OCI-LY7 (cell line): ENCODE results near the gene KCNB1. TPM values are rescaled to one million over a fixed set of nuclear protein-coding genes. Genes with fewer than 3 reads are reported as not detected.

Experiments used
- BruUV-seq: library from RNA; stranded (reverse); fragments of 400-500 nt; replicated peaks from 2 replicates; lab custom pipeline; 2021; lab: Mats Ljungman, UMichigan
- CTCF ChIA-PET: fragments of 300-600 bp; sonication (Branson Sonifier 250); formaldehyde crosslinking; loops from one replicate; lab custom pipeline; 2022; ENCODE audit warnings: antibody characterized with exemption; ENCODE audit not compliant: unreplicated experiment; lab: Charles Lee
- POLR2A ChIA-PET: fragments of 300-600 bp; sonication (Branson Sonifier 250); formaldehyde crosslinking; loops from one replicate; lab custom pipeline; 2022; ENCODE audit warnings: antibody characterized with exemption; lab: Charles Lee
- DNase-seq: peaks from one replicate; pipeline ENCODE4 v3.0.0-alpha.2; 2015; ENCODE audit warnings: low spot score
- H2AFZ ChIP-seq: fragments of 200-600 bp; sonication (generic), shearing (Covaris generic); 2 replicates; pipeline ENCODE4 v1.6.1; 2014; ENCODE audit warnings: mild to moderate bottlenecking, antibody characterized with exemption, low read length, moderate library complexity
- H3K27ac ChIP-seq: fragments of 200-600 bp; sonication (generic); 2 replicates; pipeline ENCODE4 v1.5.1; 2014; ENCODE audit warnings: mixed run types, low read depth, mild to moderate bottlenecking, moderate library complexity, low read length, inconsistent platforms; ENCODE audit not compliant: poor library complexity, severe bottlenecking
- H3K36me3 ChIP-seq: fragments of 200-600 bp; sonication (generic); 2 replicates; pipeline ENCODE4 v1.6.1; 2014; ENCODE audit warnings: mild to moderate bottlenecking, antibody characterized with exemption, low read length, moderate library complexity, mixed read lengths; ENCODE audit not compliant: insufficient read depth
- H3K4me1 ChIP-seq: fragments of 200-600 bp; sonication (generic); 2 replicates; pipeline ENCODE4 v1.5.1; 2014; ENCODE audit warnings: mild to moderate bottlenecking, low read length; ENCODE audit not compliant: insufficient read depth, poor library complexity, severe bottlenecking
- H3K4me2 ChIP-seq: fragments of 200-600 bp; sonication (generic); 2 replicates; pipeline ENCODE4 v1.6.1; 2014; ENCODE audit warnings: mild to moderate bottlenecking, low read length
- H3K4me3 ChIP-seq: fragments of 200-600 bp; sonication (generic); 2 replicates; pipeline ENCODE4 v1.5.1; 2014; ENCODE audit warnings: mild to moderate bottlenecking, low read depth, low read length; ENCODE audit not compliant: poor library complexity, severe bottlenecking
- H3K79me2 ChIP-seq: fragments of 200-600 bp; sonication (generic); 2 replicates; pipeline ENCODE4 v1.6.1; 2016; ENCODE audit warnings: low read depth, mild to moderate bottlenecking, low read length, moderate library complexity, mixed read lengths; ENCODE audit not compliant: insufficient read depth
- H3K9me2 ChIP-seq: fragments of 200-600 bp; sonication (generic); 2 replicates; pipeline ENCODE4 v1.6.1; 2016; ENCODE audit warnings: mild to moderate bottlenecking, low read length, mixed read lengths; ENCODE audit not compliant: insufficient read depth
- H3K9me3 ChIP-seq: fragments of 200-600 bp; sonication (generic); 2 replicates; pipeline ENCODE4 v1.6.1; 2014; ENCODE audit warnings: mild to moderate bottlenecking, mixed run types, low read length, mixed read lengths
- H4K20me1 ChIP-seq: fragments of 200-600 bp; sonication (generic); 2 replicates; pipeline ENCODE4 v1.6.1; 2014; ENCODE audit warnings: mild to moderate bottlenecking, antibody characterized with exemption, low read length, moderate library complexity, mixed read lengths; ENCODE audit not compliant: insufficient read depth
- EZH2phosphoT487 ChIP-seq: fragments of 200-600 bp; sonication (generic); IDR thresholded peaks from 2 replicates; pipeline ENCODE4 v1.6.1; 2018; ENCODE audit warnings: low read depth, borderline replicate concordance, mild to moderate bottlenecking, mixed run types, antibody characterized with exemption, low read length, moderate library complexity, mixed read lengths
- intact Hi-C: fragments of 100-400 bp; cut with micrococcal nuclease; formaldehyde crosslinking; loops from one replicate; pipeline ENCODE4 v1.10.0; 2022; ENCODE audit not compliant: unreplicated experiment
- total RNA-seq, 2 experiments: library from RNA; depleted of rRNA in 1 of 2; stranded (reverse); fragments of >200 nt in 1 of 2; shearing (Covaris generic) in 1 of 2; gene quantifications; 2 replicates each; pipeline ENCODE4 v1.2.3, GENCODE V29; 2014 to 2022
- TF ChIP-seq, protein P1 (sequence below): fragments of 200-600 bp; sonication (generic); conservative IDR thresholded peaks from 2 replicates; pipeline ENCODE4 v1.5.1; 2014; ENCODE audit warnings: mild to moderate bottlenecking, antibody characterized with exemption, low read length, moderate library complexity, mixed read lengths

Gene KCNB1
- total RNA-seq, 2 experiments from 2014 or later = not detected

DNA sequence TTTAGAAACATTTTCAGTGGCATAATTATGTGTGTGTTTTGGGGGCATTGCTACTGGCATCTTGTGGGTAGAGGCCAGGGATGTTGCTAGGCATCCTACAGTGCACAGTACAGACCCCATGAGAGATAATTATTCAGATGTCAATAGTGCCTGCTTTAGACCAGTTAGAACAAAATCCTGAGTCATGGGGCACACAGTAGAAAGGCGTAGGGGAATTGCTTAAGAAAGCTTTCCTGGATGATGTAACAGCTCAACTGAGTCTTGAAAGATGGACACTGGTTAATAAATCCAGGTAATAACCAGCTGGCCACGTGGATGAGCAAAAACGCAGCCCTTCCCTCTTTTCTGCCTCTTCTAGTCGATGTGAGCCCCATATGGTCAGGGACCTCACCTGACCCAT is 51.1 kb downstream of the KCNB1 start:
- Histone ChIP-seq H3K4me1 (no peaks in the 10 kb centered on the region), H3K79me2 (no peaks in the 10 kb centered on the region), H3K4me2 (no peak overlapping the region), H3K4me3 (no peak overlapping the region), H3K9me3 (no peaks in the 10 kb centered on the region), H3K9me2 (no peaks in the 10 kb centered on the region), H3K36me3 (no peaks in the 10 kb centered on the region), H2AFZ (no peak overlapping the region), H3K27ac (no peak overlapping the region), H4K20me1 (no peaks in the 10 kb centered on the region)
- ChIA-PET POLR2A (no interaction called here), CTCF (no interaction called here)
- intact Hi-C loops = no loop called here
- TF ChIP-seq, protein P1, sequence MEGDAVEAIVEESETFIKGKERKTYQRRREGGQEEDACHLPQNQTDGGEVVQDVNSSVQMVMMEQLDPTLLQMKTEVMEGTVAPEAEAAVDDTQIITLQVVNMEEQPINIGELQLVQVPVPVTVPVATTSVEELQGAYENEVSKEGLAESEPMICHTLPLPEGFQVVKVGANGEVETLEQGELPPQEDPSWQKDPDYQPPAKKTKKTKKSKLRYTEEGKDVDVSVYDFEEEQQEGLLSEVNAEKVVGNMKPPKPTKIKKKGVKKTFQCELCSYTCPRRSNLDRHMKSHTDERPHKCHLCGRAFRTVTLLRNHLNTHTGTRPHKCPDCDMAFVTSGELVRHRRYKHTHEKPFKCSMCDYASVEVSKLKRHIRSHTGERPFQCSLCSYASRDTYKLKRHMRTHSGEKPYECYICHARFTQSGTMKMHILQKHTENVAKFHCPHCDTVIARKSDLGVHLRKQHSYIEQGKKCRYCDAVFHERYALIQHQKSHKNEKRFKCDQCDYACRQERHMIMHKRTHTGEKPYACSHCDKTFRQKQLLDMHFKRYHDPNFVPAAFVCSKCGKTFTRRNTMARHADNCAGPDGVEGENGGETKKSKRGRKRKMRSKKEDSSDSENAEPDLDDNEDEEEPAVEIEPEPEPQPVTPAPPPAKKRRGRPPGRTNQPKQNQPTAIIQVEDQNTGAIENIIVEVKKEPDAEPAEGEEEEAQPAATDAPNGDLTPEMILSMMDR = no peak
- no peak for TF ChIP-seq EZH2phosphoT487
- DNase-seq = no peak
- no TSS peak for BruUV-seq

DNA sequence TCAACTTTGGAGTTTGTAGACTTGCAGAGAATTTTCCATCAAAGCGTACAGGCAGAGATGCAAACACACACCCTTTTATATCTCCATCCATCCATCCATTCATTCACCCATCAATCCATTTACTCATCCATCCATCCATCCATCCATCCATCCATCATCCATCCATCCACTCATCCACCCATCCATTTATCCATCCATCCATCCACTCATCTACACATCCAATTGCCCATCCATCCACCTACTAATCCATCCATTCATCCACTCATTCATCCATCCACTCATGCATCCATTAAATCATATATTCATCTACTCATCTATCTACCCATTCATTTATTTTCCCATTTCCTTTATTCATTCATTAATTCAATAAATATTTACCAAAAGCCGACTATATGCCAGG is 52.1 kb downstream of the KCNB1 start:
- Histone ChIP-seq H3K36me3 (no peaks in the 10 kb centered on the region), H2AFZ (no peak overlapping the region), H3K79me2 (no peaks in the 10 kb centered on the region), H3K4me1 (no peaks in the 10 kb centered on the region), H3K4me2 (no peak overlapping the region), H3K27ac (no peak overlapping the region), H4K20me1 (no peaks in the 10 kb centered on the region), H3K9me2 (no peaks in the 10 kb centered on the region), H3K9me3 (no peaks in the 10 kb centered on the region), H3K4me3 (no peak overlapping the region)
- ChIA-PET POLR2A (no interaction called here), CTCF (interaction anchor here (0.5 kb wide), 1 partner anchor 14 kb away, joined by 4 read pairs; no protein-coding TSS in a partner anchor)
- intact Hi-C loops = no loop called here
- TF ChIP-seq, protein P1 = no peak
- TF ChIP-seq EZH2phosphoT487 = no peak
- BruUV-seq = no TSS peak
- DNase-seq = no peak

DNA sequence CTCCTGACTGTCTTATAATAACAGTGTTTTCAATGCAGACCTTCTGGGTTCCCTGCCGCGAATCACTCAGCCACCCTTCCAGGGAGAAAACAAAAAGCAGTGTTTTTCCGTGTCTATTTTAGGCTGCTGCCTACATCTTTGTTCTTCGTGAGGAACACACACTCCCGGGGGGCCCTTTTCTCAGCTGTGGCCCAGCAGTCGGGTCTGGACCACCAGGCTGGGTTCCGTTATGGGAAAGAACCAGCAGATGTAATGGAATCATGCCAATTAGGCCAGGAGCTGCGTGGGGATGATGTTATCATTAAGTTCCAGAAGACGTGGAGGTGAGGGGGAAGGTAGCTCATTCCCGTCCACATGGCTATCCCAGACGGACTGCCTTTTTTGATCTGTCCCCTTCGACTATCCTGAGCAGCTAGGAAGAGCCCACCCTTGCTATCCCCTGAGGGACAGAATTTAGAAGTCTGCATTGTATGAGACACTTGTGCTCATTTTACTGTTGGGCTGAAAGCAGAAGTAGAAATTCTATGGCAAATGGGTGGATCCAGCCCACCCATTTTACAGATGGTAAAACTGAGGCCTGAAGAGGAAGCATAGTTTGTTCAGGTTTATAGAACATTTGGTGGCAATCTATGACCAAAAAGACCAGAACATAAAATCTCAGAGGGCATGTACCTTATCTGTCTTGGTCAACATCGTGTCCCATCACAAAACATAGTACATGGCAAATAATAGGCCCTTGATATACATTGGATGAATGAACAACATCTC is 54.5 kb downstream of the KCNB1 start:
- TF ChIP-seq EZH2phosphoT487 = no peak
- TF ChIP-seq, protein P1 = no peak
- no peak overlapping the region for H3K27ac ChIP-seq
- no peaks in the 10 kb centered on the region for H3K36me3 ChIP-seq
- ChIA-PET POLR2A (no interaction called here), CTCF (no interaction called here)
- H3K4me1 ChIP-seq = no peaks in the 10 kb centered on the region
- no peak for DNase-seq
- no peaks in the 10 kb centered on the region for H4K20me1 ChIP-seq
- H3K4me2 ChIP-seq = no peak overlapping the region
- no peaks in the 10 kb centered on the region for H3K9me3 ChIP-seq
- H3K4me3 ChIP-seq = no peak overlapping the region
- BruUV-seq = no TSS peak
- intact Hi-C loops = no loop called here
- H3K9me2 ChIP-seq = no peaks in the 10 kb centered on the region
- H2AFZ ChIP-seq = no peak overlapping the region
- no peaks in the 10 kb centered on the region for H3K79me2 ChIP-seq
